ENCODE data around the gene TGFB1I1. TPM values are rescaled to one million over a fixed set of nuclear protein-coding genes. Genes with fewer than 3 reads are reported as not detected.

TGFB1I1 gene
- total RNA-seq, 1 donor from 2014 or later, result 20.2 TPM

DNA sequence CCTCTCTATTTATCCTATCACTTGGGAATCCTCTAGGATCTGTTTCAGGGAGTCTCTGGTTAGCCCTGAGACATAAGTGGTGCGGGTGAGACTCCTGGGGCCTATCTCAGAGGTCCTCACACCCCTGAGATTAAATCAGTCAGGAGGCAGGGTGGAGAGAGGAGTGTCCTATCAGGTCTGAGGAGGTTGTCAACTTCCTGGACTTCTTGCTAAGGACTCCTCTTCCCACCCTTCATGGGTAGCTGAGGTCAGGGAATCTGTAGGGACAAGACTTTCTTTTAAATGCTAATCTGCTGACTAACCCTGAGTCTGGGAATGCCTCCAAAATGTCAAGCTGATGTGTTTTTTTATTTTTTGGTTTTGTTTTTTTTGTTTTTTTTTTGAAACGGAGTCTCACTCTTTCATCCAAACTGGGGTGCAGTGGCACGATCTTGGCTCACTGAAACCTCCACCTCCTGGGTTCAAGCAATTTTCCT lies 19.3 kb upstream of the TGFB1I1 start:
- no peak for DNase-seq

DNA sequence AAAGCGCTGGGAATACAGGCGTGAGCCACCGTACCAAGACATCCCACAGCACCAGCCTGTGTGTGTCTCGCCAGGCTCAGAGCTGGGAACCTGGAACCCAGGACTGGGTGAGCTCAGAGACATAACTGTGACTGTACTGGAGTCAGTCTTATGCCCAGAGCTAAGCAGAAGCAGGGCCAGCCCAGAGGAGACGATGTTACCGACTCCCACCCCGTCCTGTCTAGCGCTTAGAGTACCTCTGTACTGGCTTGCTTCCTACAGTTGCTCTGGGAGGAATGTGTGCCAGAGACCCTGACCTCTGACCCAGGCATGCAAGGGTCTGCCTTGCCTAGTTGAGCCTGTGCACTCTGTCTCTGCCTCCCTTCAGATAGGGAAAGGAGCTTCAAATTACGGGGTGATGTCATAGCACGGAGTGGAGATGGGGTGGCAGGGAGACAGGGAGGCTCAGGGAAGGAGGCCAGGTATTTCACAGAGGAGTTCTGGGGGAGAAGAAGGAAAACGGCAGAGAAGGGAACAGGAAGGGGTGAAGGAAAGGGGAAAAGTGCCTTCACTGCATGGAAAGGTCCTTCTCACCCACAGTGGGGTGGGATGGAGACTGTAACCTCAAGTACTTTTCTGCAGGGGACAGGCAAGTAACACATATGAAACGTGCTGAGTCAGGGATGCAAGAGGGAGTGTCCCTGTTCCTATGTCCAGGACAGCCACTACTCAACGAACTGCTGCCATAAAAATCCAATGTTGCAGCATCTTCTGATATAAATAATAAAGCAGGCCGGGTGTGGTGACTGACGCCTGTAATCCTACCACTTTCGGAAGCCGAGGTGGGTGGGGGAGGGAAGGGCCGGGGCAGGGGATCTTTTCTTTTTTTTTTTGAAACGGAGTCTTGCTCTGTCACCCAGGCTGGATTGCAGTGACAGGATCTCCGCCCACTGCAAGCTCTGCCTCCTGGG lies 18.4 kb upstream of the TGFB1I1 start:
- no peak for DNase-seq

DNA sequence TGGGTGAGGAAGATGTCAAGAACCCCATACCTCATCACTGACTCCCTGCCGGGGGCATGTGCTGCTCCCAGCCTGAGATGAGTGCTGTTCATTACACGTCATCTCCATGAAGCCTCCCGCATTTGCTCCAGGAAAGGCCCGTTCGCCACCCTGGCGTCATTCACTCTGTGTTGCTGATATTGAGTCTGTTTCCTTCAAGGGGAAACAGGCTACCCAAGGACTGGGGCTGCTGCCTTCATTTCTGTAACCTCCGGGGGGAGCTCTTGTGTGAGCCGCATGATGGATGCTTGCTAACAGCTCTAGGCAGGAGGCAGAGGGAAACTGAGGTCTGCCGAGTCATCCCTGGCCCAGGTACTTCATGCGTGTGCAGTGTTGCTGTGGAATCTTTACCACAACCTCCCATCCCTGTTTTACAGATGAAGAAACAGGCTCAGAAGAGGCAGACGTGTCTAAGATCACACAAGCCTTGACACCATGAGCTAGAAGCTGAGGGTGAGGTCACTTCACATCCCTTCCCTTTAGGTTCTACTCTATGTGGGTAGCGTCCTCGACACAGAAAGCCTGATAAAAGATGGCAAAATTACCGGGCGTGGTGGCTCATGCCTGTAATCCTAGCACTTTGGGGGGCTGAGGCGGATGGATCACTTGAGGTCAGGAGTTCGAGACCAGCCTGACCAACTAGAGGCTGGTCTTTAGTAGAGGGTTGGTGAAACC lies 16.2 kb upstream of the TGFB1I1 start:
- DNase-seq, result no peak

GRCh38 chr16:31456988-31457360 lies 15.0 kb upstream of the TGFB1I1 start:
- DNase-seq, result no peak

DNA sequence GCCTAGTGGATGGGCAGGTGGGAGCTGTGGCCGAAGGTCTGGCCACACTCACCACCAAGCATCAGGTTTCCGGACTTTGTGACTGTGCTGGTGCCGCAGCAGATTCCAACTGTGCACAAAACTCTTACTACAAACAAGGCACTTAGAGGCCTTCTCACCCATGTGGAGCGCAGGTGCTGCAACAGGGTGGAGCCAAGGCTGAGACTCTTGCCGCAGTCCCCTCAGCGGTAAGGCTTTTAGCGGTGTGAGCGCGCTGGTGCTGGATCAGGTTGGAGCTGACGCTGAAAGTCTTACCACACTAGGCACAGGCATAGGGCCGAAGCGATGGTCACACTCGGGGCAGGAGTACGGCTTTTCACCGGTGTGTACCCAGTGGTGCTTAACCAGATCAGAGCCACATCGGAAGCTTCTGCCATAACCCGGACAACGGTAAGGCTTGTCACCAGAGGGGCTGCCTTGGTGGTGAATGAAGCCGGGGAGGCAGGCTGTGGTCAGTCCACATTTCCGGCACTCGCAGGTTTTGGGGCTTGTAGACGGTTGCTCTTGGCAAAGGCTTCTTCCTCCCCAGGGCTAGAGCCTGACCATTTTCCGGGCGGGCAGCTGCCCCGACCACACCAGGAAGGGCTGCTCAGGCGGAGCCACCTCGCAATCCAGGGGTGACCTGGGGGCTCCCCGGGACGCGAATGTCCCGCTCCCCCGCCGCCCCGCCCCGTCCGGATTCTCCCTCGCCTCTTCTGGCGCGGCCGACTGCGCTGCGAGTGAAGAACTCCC lies 13.7 kb upstream of the TGFB1I1 start:
- no peak for DNase-seq

- DNase-seq, result peak; percentile 97
Measured at GRCh38 chr16:31458844-31459686, 12.9 kb upstream of the TGFB1I1 start, which contains the start of gene ARMC5. TSS of gene ARMC5 (plus strand) at chr16:31459501. CDS start at chr16:31459525, 24 bp downstream.

DNA sequence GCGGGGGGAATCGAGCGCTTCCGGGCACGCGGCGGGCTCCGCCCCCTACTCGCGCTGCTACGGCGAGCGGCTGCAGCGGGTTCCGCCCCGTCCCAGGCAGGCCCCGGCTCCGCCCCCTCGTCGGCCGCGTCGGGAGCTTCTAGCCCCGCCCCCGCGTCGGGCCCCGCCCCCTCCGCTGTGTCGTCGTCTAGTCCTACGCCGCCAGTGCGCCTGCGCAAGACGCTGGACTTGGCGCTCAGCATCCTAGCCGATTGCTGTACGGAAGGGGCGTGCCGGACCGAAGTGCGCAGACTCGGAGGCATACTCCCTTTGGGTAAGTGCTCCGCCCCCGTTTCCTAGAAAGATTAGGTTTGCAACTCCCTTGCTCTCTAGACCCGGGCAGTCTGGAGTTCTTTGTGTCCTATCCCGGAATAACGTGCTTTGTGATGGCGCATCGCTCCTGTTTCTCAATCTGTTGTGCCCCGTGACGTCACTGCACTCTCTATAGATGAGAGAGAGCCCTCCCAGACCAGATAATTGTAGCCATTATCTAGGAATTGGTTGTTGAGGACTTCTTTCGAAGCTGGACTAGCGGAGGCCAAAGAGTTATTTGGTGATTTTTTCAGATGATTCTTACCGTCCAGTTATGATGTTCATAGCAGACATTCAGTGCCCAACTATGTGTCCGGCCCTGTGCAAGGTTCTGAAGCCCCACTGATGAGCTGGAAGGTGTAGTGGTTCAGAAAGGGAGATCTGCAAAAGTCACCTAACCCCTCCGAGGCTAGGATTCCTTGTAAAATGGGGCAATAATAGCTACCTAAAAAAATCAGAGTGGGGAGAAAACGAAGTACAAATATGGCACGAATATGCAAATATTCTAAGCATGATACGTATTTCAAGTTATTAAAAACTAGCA lies 12.0 kb upstream of the TGFB1I1 start:
- DNase-seq, result peak; percentile 100

GRCh38 chr16:31460582-31461002 lies 11.4 kb upstream of the TGFB1I1 start:
- peak; percentile 79 for DNase-seq

GRCh38 chr16:31461201-31461920 lies 10.6 kb upstream of the TGFB1I1 start:
- DNase-seq, result no peak

DNA sequence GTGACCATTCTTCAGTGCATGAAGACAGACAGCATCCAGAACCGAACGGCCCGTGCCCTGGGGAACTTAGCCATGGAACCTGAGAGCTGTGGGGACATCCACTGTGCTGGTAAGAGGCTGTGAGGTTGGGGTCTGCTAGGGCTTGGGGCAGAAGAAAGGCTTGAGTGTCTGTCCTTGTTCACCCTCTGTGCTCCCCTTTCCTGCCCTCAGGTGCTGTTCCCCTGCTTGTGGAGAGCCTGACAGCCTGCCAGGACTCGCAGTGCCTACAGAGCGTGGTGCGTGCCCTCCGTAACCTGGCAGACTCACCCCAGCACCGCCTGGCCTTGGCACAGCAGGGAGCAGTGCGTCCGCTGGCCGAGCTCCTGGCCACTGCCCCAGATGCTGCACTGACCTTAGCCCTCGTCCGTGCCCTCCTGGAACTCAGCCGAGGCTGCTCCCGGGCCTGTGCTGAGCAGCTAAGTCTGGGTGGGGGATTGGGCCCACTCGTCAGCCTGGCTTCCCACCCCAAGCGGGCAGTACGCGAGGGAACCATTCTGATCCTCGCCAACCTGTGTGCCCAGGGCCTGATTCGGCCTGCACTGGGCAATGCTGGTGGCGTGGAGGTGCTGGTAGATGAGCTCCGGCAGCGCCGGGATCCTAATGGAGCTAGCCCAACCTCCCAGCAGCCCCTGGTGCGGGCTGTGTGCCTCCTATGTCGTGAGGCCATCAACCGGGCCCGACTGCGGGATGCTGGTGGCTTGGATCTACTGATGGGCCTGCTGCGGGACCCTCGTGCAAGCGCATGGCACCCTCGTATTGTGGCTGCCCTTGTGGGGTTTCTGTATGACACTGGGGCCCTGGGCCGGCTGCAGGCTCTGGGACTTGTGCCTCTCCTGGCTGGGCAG lies 9.8 kb upstream of the TGFB1I1 start:
- DNase-seq, result no peak

- DNase-seq, result no peak
Measured at GRCh38 chr16:31464348-31464769, 7.6 kb upstream of the TGFB1I1 start.

DNA sequence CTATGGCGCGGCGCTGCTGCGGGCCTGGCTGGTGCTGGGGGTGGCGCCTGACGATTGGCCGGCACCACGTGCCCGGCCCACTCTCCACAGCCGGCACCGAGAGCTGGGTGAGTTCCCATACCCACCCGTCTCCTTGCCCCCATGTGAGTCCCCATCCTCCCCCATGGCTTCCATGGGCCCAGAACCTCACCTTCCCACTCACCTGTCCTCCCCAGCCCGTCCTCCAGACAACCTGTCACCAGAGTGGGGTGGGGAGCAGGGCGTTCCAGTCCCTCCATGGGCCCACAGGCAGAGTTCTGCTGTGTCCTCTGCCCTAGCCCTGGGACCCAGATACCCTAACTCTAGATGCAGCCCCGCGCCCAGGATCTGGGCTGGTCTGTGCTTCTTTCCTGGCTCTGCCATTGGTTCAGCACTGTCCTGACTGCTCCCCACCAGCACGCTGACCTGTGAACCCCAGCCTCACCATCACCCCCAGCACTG lies 7.1 kb upstream of the TGFB1I1 start:
- DNase-seq, result no peak

GRCh38 chr16:31465788-31466370 lies 6.1 kb upstream of the TGFB1I1 start:
- DNase-seq, result no peak

GRCh38 chr16:31466381-31466841 lies 5.5 kb upstream of the TGFB1I1 start:
- DNase-seq, result no peak

DNA sequence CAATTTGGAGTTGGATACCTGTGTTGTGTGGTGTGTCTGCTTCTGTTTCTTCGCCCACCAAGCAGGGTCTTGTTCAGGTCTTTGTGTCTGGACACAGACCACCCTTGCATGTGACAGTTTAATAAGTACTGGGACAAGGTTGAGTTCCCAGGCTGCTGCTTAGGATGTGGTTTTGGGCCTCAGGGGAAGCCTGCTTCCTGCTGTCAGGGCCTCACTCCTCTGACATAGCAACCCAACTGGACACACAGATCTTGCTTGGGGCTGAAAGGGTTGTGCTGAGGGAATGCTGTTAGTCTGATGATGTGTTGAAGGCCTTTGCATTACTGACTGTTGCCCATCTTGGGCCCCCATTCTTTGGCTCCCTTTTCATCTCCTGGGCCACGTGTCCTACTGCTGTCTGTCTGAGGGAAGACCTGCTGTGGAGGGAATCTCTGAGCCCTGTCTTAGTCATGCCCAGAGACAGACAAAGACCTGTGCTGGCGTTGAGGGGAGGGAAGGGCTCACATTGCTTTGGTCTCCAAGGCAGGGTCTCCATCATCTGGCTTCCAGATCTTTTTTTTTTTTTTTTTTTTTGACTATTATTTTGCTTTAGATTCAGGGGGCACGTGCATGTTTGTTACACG lies 4.7 kb upstream of the TGFB1I1 start:
- DNase-seq, result no peak

DNA sequence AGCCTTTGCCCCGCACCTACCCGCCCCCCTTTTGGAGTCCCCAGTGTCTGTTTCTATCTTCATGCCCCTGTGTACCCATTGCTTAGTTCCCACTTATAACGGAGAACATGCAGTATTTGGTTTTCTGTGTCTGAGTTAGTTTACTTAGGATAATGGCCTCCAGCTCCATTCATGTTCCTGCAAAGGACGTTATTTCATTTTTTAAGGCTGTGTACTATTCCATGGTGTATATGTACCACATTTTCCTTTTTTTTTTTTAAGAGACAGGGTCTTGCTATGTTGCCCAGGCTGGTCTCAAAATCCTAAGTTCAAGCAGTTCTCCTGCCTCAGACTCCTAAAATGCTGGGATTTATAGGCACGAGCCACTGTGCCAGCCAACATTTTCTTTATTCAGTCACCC lies 4.1 kb upstream of the TGFB1I1 start:
- DNase-seq, result no peak

DNA sequence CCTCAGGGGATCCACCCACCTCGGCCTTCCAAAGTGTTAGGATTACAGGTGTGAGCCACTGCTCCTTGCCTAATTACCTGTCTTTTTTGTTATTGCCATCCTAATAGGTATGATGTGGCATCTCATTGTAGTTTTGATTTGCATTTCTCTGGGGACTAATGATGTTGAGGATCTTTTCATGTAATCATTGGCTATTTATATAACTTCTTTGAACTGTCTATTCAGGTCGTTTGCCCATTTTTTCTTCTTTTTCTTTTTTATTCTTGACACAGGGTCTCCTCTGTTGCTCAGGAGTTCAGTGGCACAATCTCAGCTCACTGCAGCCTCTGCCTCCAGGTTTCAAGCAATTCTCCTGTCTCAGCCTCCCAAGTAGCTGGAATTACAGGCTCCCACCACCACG lies 1.3 kb upstream of the TGFB1I1 start:
- DNase-seq, result no peak

All from skin of body (tissue), 2 donors.